Measurements from ENCODE around the gene SLC35A1.

Gene SLC35A1

DNA sequence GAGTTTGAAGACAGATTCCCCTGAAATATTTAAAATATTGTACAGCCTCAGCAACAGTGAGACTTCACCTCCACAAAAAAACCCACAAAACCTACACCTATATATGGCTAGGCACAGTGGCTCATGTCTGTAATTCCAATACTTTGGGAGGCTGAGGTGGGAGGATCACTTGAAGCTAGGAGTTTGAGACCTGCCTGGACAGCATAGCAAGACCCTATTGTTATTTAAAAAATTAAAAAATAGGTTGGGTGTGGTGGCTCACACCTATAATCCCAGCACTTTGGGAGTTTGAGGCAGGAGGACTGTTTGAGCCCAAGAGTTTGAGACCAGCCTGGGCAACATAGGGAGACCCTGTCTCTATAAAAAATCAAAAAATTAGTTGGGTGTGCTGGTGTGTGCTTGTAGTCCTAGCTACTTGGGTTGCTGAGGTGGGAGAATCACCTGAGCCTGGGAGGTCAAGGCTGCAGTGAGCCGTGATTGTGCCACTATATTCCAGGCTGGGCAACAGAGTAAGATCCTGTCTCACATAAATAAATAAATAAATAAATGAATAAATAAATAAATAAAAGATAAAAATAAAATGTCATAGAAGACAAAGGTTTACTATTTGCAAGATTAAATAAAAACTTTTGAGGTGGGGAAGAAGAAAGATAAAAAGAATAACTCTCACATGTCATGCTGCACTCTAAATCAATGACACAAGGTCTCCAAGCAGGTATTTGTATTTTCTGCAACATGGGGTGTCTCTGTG is 65.9 kb downstream of the SLC35A1 start:
- Histone ChIP-seq H3K4me1 (ENCODE audit: control insufficient read depth in 1 of 2, insufficient read depth in 2 of 2, low read length in 2 of 2) (no peaks in the 10 kb centered on the region), H3K18ac (ENCODE audit: low read length) (no peak overlapping the region), H3K14ac (ENCODE audit: low read length) (no peak overlapping the region), H3K4me2 (ENCODE audit: low read length) (no peak overlapping the region), H2BK120ac (ENCODE audit: insufficient read depth, low read length, poor library complexity) (no peak overlapping the region), H4K12ac (ENCODE audit: low read depth, low read length) (no peak overlapping the region), H4K8ac (ENCODE audit: low read depth, low read length) (no peak overlapping the region), H2AFZ (ENCODE audit: insufficient read depth, low read length, poor library complexity) (no peak overlapping the region), H2AK5ac (ENCODE audit: low read length) (no peak overlapping the region), H3K4ac (ENCODE audit: low read depth, low read length) (no peak overlapping the region), H3K4me3 (ENCODE audit: low read depth, low read length) (no peak overlapping the region), H2BK5ac (ENCODE audit: low read depth, low read length, poor library complexity) (no peak overlapping the region), H3K9ac (ENCODE audit: low read length) (no peak overlapping the region), H3K79me1 (ENCODE audit: low read length) (no peaks in the 10 kb centered on the region), H3K23ac (ENCODE audit: low read length) (no peak overlapping the region), H2BK12ac (ENCODE audit: low read length) (no peak overlapping the region), H3K27ac (ENCODE audit: low read depth, low read length) (no peak overlapping the region), H3K36me3 (ENCODE audit: control insufficient read depth in 1 of 2, insufficient read depth in 2 of 2, low read length in 2 of 2) (peaks cover 16 to 23% of the 10 kb centered on the region in 2 experiments), H3K27me3 (ENCODE audit: insufficient read depth, low read length) (no peaks in the 10 kb centered on the region), H3K9me3 (ENCODE audit: insufficient read depth, low read depth, low read length) (no peaks in the 10 kb centered on the region), H3K79me2 (ENCODE audit: control insufficient read depth, insufficient read depth, low read length, poor library complexity) (no peaks in the 10 kb centered on the region), H4K91ac (ENCODE audit: low read depth, low read length) (no peak overlapping the region)
- no peak for DNase-seq
- WGBS (ENCODE audit: extremely low coverage, insufficient coverage, insufficient read length): no CpG with 5 or more reads among the region's 1 CpG

DNA sequence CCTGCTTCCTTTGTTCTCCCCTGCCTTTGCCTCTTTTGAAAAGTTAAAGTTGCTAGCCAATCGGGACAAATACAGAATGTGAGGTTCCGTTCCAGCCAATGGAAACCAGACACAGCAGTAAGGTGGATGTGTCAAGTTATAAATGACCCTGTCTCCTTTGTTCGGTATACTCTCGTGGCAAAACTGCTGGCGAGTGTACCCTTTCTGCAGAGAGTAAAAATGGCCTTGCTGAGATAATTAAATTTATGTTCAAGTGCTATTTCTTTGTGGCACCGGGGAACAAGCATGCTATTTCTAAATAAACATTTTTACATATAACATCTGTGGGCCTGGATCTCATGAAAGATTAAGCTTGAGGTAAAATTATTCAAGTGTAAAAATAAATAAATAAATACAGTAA is 66.8 kb downstream of the SLC35A1 start:
- no peaks in the 10 kb centered on the region for H3K9me3 ChIP-seq (ENCODE audit: insufficient read depth, low read depth, low read length)
- H4K91ac ChIP-seq (ENCODE audit: low read depth, low read length): no peak overlapping the region
- H4K12ac ChIP-seq (ENCODE audit: low read depth, low read length): no peak overlapping the region
- no peak overlapping the region for H3K4me2 ChIP-seq (ENCODE audit: low read length)
- no peak overlapping the region for H2BK120ac ChIP-seq (ENCODE audit: insufficient read depth, low read length, poor library complexity)
- WGBS (ENCODE audit: extremely low coverage, insufficient coverage, insufficient read length): no CpG with 5 or more reads among the region's 6 CpGs
- no peak for DNase-seq
- no peak overlapping the region for H3K4me3 ChIP-seq (ENCODE audit: low read depth, low read length)
- H3K27ac ChIP-seq (ENCODE audit: low read depth, low read length): no peak overlapping the region
- no peak overlapping the region for H3K18ac ChIP-seq (ENCODE audit: low read length)
- H3K14ac ChIP-seq (ENCODE audit: low read length): no peak overlapping the region
- no peak overlapping the region for H3K4ac ChIP-seq (ENCODE audit: low read depth, low read length)
- H3K4me1 ChIP-seq (ENCODE audit: control insufficient read depth in 1 of 2, insufficient read depth in 2 of 2, low read length in 2 of 2): no peaks in the 10 kb centered on the region
- H2BK12ac ChIP-seq (ENCODE audit: low read length): no peak overlapping the region
- H2BK5ac ChIP-seq (ENCODE audit: low read depth, low read length, poor library complexity): no peak overlapping the region
- H3K9ac ChIP-seq (ENCODE audit: low read length): no peak overlapping the region
- H3K27me3 ChIP-seq (ENCODE audit: insufficient read depth, low read length): no peaks in the 10 kb centered on the region
- H3K23ac ChIP-seq (ENCODE audit: low read length): no peak overlapping the region
- H3K79me1 ChIP-seq (ENCODE audit: low read length): no peaks in the 10 kb centered on the region
- H2AK5ac ChIP-seq (ENCODE audit: low read length): no peak overlapping the region
- H3K36me3 ChIP-seq (ENCODE audit: control insufficient read depth in 1 of 2, insufficient read depth in 2 of 2, low read length in 2 of 2): peaks cover 16 to 23% of the 10 kb centered on the region in 2 experiments
- H2AFZ ChIP-seq (ENCODE audit: insufficient read depth, low read length, poor library complexity): no peak overlapping the region
- H3K79me2 ChIP-seq (ENCODE audit: control insufficient read depth, insufficient read depth, low read length, poor library complexity): no peaks in the 10 kb centered on the region
- H4K8ac ChIP-seq (ENCODE audit: low read depth, low read length): no peak overlapping the region

DNA sequence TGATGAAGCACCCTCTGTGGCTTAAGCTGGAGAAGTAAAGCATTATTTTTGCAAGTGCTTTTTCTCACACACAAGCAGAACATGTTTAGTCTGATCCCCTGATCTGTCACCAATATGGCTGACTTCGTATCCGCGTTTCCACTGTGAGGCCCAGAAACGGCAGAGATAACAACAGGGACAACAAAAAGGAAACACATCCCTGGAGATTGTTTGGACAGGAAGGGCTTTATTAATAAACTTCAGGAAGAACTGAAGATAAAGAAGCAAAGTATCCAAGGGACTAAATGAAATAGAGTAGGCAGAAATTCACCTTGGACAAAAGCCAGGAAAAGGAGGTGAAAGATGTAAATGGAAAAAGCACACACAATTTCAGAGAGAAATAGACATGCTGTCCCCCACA is 67.8 kb downstream of the SLC35A1 start:
- no peak overlapping the region for H4K91ac ChIP-seq (ENCODE audit: low read depth, low read length)
- no peak overlapping the region for H3K4me2 ChIP-seq (ENCODE audit: low read length)
- no peak overlapping the region for H2BK120ac ChIP-seq (ENCODE audit: insufficient read depth, low read length, poor library complexity)
- no peak overlapping the region for H4K12ac ChIP-seq (ENCODE audit: low read depth, low read length)
- H3K27ac ChIP-seq (ENCODE audit: low read depth, low read length): no peak overlapping the region
- no peaks in the 10 kb centered on the region for H3K9me3 ChIP-seq (ENCODE audit: insufficient read depth, low read depth, low read length)
- H2AK5ac ChIP-seq (ENCODE audit: low read length): no peak overlapping the region
- H2AFZ ChIP-seq (ENCODE audit: insufficient read depth, low read length, poor library complexity): no peak overlapping the region
- no peaks in the 10 kb centered on the region for H3K79me1 ChIP-seq (ENCODE audit: low read length)
- no peaks in the 10 kb centered on the region for H3K27me3 ChIP-seq (ENCODE audit: insufficient read depth, low read length)
- H3K18ac ChIP-seq (ENCODE audit: low read length): no peak overlapping the region
- H2BK5ac ChIP-seq (ENCODE audit: low read depth, low read length, poor library complexity): no peak overlapping the region
- no CpG with 5 or more reads among the region's 4 CpGs for WGBS (ENCODE audit: extremely low coverage, insufficient coverage, insufficient read length)
- H3K79me2 ChIP-seq (ENCODE audit: control insufficient read depth, insufficient read depth, low read length, poor library complexity): no peaks in the 10 kb centered on the region
- no peak overlapping the region for H3K4ac ChIP-seq (ENCODE audit: low read depth, low read length)
- no peak overlapping the region for H2BK12ac ChIP-seq (ENCODE audit: low read length)
- H3K4me1 ChIP-seq (ENCODE audit: control insufficient read depth in 1 of 2, insufficient read depth in 2 of 2, low read length in 2 of 2): no peaks in the 10 kb centered on the region
- H4K8ac ChIP-seq (ENCODE audit: low read depth, low read length): no peak overlapping the region
- H3K4me3 ChIP-seq (ENCODE audit: low read depth, low read length): no peak overlapping the region
- no peak for DNase-seq
- H3K23ac ChIP-seq (ENCODE audit: low read length): no peak overlapping the region
- H3K9ac ChIP-seq (ENCODE audit: low read length): no peak overlapping the region
- H3K14ac ChIP-seq (ENCODE audit: low read length): no peak overlapping the region
- H3K36me3 ChIP-seq (ENCODE audit: control insufficient read depth in 1 of 2, insufficient read depth in 2 of 2, low read length in 2 of 2): peaks cover 20 to 25% of the 10 kb centered on the region in 2 experiments

DNA sequence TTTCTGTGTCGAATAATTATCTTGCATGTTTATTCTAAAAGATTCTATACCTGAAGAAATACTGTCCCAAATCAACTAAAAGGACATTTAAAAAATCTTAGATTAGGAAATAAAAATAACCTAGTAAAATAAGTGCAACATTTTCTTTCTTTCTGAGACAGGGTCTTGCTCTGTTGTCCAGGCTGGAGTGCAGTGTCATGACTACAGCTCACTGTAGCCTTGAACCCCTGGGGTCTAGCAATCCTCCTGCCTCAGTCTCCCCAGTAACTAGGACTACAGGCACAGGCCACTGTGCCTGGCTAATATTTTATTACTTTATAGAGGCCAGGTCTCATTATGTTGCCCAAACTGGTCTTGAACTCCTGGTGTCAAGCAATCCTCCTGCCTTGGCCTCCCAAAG is 68.3 kb downstream of the SLC35A1 start:
- no peak overlapping the region for H3K9ac ChIP-seq (ENCODE audit: low read length)
- H3K79me2 ChIP-seq (ENCODE audit: control insufficient read depth, insufficient read depth, low read length, poor library complexity): no peaks in the 10 kb centered on the region

More for the DNA sequence above, 68.3 kb downstream of the SLC35A1 start:
- H3K23ac ChIP-seq (ENCODE audit: low read length): no peak overlapping the region
- no peaks in the 10 kb centered on the region for H3K9me3 ChIP-seq (ENCODE audit: insufficient read depth, low read depth, low read length)
- no peaks in the 10 kb centered on the region for H3K4me1 ChIP-seq (ENCODE audit: control insufficient read depth in 1 of 2, insufficient read depth in 2 of 2, low read length in 2 of 2)
- no peak overlapping the region for H3K27ac ChIP-seq (ENCODE audit: low read depth, low read length)
- no peak overlapping the region for H3K14ac ChIP-seq (ENCODE audit: low read length)
- no peak overlapping the region for H2AK5ac ChIP-seq (ENCODE audit: low read length)
- H4K8ac ChIP-seq (ENCODE audit: low read depth, low read length): no peak overlapping the region
- no peak for DNase-seq
- H2AFZ ChIP-seq (ENCODE audit: insufficient read depth, low read length, poor library complexity): no peak overlapping the region
- H3K4ac ChIP-seq (ENCODE audit: low read depth, low read length): no peak overlapping the region
- no peak overlapping the region for H4K12ac ChIP-seq (ENCODE audit: low read depth, low read length)
- no peak overlapping the region for H2BK120ac ChIP-seq (ENCODE audit: insufficient read depth, low read length, poor library complexity)
- no peaks in the 10 kb centered on the region for H3K27me3 ChIP-seq (ENCODE audit: insufficient read depth, low read length)
- no peaks in the 10 kb centered on the region for H3K79me1 ChIP-seq (ENCODE audit: low read length)
- H2BK12ac ChIP-seq (ENCODE audit: low read length): no peak overlapping the region
- H3K18ac ChIP-seq (ENCODE audit: low read length): no peak overlapping the region
- H3K4me2 ChIP-seq (ENCODE audit: low read length): no peak overlapping the region
- no peak overlapping the region for H3K4me3 ChIP-seq (ENCODE audit: low read depth, low read length)
- peaks cover 18 to 24% of the 10 kb centered on the region in 2 experiments for H3K36me3 ChIP-seq (ENCODE audit: control insufficient read depth in 1 of 2, insufficient read depth in 2 of 2, low read length in 2 of 2)
- WGBS (ENCODE audit: extremely low coverage, insufficient coverage, insufficient read length): no CpG with 5 or more reads among the region's 1 CpG
- H4K91ac ChIP-seq (ENCODE audit: low read depth, low read length): no peak overlapping the region
- H2BK5ac ChIP-seq (ENCODE audit: low read depth, low read length, poor library complexity): no peak overlapping the region
